GM18867 (cell line): ENCODE data around the gene PLCH2.

Experiments
- ATAC-seq: cut with Tn5 transposase; IDR thresholded peaks from one replicate; pipeline ENCODE4 v1.9.1; 2021; ENCODE audit warnings: mild to moderate bottlenecking, moderate library complexity; ENCODE audit not compliant: unreplicated experiment

PLCH2 gene

GRCh38 chr1:2477791-2478499 lies 1.9 kb downstream of the PLCH2 start:
- ATAC-seq, result no peak

DNA sequence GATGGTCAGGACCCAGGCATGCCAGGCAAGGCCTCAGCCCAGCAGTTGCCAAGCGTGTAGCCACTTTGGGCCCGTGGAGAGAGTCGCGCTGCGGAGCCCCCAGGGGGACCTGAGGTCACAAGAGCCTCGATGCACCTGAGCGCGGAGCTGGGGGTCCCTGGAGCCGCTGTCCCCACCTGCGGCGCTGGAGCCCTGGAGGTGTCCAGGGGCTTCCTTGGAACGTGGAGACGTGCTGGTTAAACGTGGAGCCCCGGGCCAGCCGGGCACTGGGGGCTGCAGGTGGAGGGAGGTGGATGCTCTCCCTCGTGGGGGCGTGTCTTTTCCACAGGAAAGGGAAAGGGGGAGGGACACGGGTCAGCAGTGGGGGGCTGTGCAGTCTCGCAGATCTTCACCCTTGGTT lies 3.1 kb downstream of the PLCH2 start:
- ATAC-seq, result no peak

DNA sequence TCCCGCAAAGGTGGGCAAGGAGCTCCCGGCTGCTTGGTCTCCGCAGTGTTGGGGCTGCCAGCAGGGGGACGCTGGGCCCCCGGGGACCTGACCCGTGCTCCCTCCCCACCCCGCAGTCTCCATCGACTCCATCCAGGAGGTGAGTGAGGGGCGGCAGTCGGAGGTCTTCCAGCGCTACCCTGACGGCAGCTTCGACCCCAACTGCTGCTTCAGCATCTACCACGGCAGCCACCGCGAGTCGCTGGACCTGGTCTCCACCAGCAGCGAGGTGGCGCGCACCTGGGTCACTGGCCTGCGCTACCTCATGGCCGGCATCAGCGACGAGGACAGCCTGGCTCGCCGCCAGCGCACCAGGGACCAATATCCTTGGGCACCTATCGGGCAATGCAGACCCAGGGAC lies 3.5 kb downstream of the PLCH2 start:
- no peak for ATAC-seq

GRCh38 chr1:2480236-2480985 lies 4.3 kb downstream of the PLCH2 start:
- ATAC-seq, result no peak

GRCh38 chr1:2480986-2481364 lies 4.9 kb downstream of the PLCH2 start:
- ATAC-seq, result no peak

- ATAC-seq, result no peak
Measured at GRCh38 chr1:2481885-2482284, 5.8 kb downstream of the PLCH2 start.

DNA sequence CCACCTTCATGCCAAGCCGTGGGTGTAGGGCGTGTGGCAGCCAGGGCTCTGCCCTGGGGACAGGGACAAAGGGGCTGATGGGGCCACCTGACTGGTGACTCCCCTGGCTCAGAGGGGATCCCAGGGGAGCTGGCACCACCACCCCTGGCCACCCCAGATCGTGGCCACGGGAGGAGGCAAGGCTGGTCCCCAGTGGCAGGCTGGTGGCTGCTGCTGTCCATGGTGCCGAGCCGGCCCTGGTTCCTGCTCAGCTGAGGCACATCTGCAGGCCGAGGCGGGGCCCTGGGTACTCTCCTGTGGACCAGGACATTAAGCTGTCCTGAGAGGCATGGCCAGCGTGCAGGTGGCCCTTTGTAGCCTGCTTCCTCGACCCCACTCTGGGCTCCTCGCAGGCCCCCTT lies 6.5 kb downstream of the PLCH2 start:
- no peak for ATAC-seq

- no peak for ATAC-seq
Measured at GRCh38 chr1:2483026-2483425, 6.9 kb downstream of the PLCH2 start.

DNA sequence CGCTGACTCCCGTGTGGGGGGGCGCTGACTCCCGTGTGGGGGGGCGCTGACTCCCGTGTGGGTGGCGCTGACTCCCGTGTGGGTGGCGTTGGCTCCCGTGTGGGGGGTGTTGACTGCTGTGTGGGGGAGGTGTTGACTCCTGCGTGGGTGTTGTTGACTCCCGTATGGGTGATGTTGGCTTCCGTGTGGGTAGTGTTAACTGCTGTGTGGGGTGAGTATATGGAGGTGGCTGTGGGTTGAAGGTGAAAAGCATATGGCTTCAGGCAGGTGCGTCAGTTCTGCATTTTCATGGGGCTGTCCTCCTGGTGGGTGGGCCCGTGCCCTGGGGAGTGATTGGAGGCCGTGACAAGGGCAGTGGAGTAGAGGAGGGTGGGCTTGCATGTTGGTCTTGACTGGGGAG lies 7.9 kb downstream of the PLCH2 start:
- ATAC-seq, result no peak

GRCh38 chr1:2486041-2486440 lies 10.0 kb downstream of the PLCH2 start:
- ATAC-seq, result no peak

- no peak for ATAC-seq
Measured at GRCh38 chr1:2486558-2486957, 10.5 kb downstream of the PLCH2 start.

DNA sequence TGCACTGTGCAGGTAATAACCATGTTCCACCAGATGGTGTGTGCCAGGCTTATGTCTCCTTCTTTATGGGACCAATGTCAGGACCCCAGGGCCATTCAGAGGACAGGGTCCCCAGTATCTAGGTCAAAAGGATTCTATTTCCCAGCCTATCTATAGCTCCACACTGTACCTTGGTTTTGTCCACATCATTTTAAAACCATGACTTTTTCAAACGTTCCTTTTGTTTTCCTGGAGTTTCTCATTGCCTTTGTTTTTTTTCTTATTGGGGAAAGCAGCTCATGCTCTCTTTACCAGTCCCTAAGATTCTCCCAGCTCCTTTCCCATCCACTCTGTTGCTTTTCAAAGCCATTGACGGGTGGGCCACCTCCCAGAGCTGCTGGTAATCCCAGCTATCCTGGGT lies 12.6 kb downstream of the PLCH2 start:
- no peak for ATAC-seq

GRCh38 chr1:2489615-2490014 lies 13.5 kb downstream of the PLCH2 start:
- no peak for ATAC-seq

DNA sequence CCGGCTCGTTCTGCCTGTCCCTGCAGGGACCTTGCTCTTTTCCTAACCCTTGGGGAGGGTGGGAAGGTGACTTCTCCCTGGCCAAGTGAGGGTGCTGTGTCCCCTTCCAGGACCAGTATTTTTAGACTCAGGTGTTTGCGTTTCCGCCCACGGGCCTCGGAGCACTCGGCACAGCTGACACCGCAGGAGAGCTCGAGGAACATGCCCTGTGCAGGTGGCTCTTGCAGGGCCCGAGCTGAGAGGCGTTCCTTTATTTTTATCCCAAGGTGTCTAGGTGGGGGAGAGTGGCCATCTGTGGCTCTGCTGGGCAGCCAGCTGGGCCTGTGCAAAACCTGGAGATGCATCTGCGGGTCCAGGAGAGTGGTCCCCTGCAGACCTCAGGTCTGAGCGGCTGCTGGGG lies 16.0 kb downstream of the PLCH2 start:
- no peak for ATAC-seq

- no peak for ATAC-seq
Measured at GRCh38 chr1:2493218-2493617, 17.1 kb downstream of the PLCH2 start.

GRCh38 chr1:2493691-2494322 lies 17.7 kb downstream of the PLCH2 start:
- ATAC-seq, result no peak

DNA sequence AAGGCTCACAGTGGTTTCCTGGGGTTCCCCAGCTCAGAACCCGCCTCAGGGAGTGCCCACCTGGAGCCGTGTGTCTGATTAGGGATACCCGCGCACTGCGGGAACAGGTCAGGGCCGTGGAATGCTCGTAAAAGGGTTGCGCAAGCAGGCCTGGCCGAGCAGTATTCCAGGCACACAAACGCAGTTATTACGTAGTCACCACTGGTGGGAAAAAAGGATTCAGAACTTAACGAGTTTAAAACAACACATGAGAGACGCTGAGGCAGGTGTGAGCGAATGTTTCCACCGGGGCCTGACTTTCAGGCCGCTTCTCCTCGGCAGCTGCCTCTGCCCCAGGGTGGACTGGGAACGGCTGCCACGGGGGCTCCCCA lies 18.2 kb downstream of the PLCH2 start:
- no peak for ATAC-seq

DNA sequence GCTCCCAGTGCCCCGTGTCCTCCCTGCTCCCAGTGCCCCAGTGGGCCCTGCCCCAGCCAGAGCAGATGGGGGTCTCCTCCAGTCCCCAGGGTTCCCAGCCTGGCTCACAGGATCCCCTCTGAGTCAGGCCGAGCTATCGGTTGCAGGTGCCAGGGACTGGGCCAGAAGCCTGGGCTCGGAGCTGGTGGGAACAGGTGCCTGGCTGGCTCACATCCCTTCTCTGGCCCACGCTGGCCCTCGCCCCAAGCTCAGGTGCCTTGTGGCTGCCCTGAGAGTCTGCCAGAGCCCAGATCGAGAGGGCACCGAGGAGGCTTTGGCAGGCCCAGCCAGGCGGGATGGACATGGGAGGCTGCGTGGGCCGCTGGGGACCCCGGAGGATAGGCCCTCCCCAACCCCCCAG lies 18.9 kb downstream of the PLCH2 start:
- no peak for ATAC-seq

- ATAC-seq, result no peak
Measured at GRCh38 chr1:2495546-2495945, 19.5 kb downstream of the PLCH2 start.

DNA sequence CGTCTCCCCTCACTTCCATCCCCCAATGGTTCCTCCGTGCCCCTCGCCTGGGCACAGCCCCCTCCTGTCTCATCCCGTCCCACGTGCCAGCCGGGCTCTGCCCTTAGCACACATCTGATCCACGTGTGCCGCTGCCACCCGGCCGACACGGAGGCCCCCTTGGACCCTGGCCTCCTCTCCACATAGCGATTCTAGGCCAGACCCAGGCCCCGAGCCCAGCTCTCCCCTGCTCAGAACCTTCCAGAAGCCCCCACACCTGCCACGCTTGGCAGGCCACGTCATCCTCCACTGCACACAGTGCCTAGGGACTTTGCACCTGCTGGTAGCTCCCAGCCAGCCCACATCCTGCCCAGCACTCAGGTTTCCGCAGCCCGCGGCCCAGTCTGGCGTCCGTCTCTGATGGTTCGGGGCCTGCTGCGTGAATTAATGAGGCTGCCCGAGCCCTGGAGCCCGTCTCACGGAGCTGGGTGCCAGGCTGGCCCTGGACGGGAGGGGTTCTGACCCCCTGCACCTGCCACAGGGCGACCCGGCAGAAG lies 20.1 kb downstream of the PLCH2 start:
- peak; percentile 37 for ATAC-seq

GRCh38 chr1:2496746-2497145 lies 20.7 kb downstream of the PLCH2 start:
- ATAC-seq, result no peak

- ATAC-seq, result no peak
Measured at GRCh38 chr1:2497891-2498290, 21.8 kb downstream of the PLCH2 start.
